Activated naive CD4-positive, alpha-beta T cell (primary cell): ENCODE results near the gene APBB3.
A peak's percentile ranks its signal among the peaks of the same experiment; 100 is the strongest.

Experiments used
- DNase-seq, 4 experiments: peaks; one replicate each; lab custom pipeline; 2025; lab: John Stamatoyannopoulos, UW

APBB3 gene

DNA sequence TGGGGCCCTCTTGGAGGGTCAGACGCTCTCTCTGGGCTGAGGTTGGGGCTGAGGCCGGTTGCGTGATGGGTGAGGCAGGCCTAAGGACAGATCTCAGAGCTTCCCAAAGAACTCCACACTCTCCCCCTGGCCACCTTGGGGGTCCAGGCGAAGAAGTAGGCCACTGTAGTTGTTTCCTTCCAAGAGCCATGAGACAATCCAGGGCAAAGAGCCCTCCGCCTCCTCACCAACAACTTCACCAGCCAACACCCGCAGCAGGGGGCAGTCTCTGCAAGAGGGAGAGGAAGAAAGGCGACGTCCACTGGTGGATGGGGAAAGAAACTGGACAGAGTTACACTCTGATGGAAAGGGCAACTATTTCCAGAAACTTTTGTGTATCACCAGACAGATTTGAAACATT is 10.9 kb upstream of the APBB3 start:
- DNase-seq = no peak

DNA sequence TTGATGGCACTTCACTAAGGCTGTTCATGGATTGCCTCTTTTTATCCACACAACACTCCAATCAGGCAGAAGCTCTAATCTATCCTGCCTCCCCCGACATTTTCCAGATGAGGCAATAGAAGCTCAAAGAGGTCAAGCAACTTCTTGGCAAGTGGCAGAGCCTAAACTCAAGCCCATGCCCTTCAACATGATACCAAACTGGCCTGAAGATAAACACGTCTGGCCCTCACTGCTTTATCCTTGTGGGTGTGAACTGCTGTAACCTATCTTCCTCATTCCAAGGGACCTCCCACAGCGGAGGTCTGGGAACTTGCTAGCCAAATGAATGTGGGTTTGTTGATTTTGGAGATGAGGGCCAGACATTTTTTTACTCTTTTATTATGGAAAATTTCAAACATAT is 9.8 kb upstream of the APBB3 start:
- no peak for DNase-seq

DNA sequence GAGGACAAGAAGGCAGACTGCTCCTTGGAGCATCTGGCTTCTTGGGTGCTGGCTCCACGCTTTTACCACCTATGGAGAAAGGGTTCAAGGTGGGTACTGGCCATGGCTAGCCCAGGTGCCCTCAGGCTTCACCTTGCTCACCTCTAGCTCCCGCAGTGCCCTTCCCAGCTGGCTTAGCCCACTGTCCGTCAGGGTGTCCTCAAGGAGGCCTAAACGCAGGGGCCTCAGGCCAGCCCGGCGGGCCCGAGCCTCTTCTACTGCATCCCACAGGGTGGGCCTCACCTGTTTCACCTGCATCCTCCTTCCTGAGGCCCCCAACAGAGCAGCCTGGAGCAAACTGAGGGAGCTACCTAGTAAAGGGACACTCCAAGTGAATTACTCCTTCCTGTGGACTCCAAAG is 9.3 kb upstream of the APBB3 start:
- DNase-seq = no peak

GRCh38 chr5:140571105-140571504 is 6.7 kb upstream of the APBB3 start:
- DNase-seq = no peak

GRCh38 chr5:140570488-140570887 is 6.1 kb upstream of the APBB3 start:
- DNase-seq = no peak

GRCh38 chr5:140570058-140570457 is 5.7 kb upstream of the APBB3 start:
- no peak for DNase-seq

- DNase-seq = no peak
These were observed 4.8 kb upstream of the APBB3 start for GRCh38 chr5:140569197-140569596.

DNA sequence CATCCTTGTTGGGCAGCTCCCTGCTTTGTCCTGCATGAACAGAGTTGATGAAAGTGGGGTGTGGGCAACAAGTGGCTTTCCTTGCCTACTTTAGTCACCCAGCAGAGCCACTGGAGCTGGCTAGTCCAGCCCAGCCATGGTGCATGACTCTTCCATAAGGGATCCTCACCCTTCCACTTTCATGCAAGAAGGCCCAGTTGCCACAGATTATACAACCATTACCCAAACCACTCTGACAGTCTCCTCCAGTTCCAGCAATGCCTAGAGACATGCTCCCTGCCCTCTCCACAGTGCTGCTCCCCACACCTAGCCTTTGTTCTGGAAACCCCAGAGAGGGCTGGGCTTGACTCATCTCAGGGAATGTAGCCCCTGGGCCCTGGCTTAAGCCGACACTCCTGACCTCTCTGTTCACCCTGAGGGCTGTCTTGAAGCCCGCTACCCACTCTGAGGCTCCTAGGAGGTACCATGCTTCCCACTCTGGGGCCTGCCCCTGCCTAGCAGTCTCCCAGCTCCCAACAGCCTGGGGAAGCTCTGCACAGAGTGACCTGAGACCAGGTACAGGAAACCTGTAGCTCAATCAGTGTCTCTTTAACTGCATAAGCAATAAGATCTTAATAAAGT is 4.2 kb upstream of the APBB3 start:
- no peak for DNase-seq

- DNase-seq = no peak
These were observed 3.5 kb upstream of the APBB3 start for GRCh38 chr5:140567871-140568270.

DNA sequence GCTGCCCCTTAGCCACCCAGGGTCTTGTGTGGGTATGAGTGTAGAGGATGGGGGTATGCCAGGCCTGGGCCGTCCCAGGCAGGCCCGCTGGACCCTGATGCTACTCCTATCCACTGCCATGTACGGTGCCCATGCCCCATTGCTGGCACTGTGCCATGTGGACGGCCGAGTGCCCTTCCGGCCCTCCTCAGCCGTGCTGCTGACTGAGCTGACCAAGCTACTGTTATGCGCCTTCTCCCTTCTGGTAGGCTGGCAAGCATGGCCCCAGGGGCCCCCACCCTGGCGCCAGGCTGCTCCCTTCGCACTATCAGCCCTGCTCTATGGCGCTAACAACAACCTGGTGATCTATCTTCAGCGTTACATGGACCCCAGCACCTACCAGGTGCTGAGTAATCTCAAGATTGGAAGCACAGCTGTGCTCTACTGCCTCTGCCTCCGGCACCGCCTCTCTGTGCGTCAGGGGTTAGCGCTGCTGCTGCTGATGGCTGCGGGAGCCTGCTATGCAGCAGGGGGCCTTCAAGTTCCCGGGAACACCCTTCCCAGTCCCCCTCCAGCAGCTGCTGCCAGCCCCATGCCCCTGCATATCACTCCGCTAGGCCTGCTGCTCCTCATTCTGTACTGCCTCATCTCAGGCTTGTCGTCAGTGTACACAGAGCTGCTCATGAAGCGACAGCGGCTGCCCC is 2.9 kb upstream of the APBB3 start:
- no peak for DNase-seq

GRCh38 chr5:140566665-140567064 is 2.3 kb upstream of the APBB3 start:
- no peak for DNase-seq

GRCh38 chr5:140565780-140566095 is 1.3 kb upstream of the APBB3 start:
- DNase-seq = no peak

DNA sequence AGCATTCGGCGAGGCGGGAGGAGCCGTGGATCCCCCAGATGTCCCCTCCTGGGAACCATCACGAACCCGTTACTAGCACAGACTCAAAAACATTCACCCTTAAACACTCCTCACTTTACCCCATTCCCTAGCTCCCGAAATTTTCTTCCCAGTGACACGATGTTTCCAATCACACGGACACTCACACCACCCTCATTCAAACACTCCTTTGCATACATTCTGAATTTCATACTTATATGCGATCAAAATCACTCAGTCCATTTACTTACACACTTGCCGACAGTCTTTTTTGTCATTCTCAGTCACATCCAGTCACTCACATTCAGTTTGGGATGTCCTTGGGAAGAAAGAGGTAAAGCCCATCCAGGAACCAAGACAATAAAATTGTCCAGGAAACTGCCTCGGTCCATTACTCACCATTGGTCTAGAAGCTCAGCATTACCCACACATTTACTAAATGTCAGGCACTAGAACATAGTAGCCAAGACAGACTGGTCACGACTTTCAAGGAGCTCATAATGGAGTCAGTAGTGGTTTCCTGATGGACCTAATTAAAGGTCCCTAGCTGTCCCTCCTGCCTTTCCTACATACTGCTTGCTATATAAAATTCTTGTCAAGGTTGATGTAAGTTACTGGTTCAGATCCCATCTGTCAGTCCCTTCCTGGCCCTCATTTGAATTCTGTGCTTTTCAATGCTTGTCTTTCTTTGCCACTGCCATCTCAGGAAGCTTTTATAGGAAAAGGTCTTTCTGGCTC is 804 bp upstream of the APBB3 start:
- no peak for DNase-seq

DNA sequence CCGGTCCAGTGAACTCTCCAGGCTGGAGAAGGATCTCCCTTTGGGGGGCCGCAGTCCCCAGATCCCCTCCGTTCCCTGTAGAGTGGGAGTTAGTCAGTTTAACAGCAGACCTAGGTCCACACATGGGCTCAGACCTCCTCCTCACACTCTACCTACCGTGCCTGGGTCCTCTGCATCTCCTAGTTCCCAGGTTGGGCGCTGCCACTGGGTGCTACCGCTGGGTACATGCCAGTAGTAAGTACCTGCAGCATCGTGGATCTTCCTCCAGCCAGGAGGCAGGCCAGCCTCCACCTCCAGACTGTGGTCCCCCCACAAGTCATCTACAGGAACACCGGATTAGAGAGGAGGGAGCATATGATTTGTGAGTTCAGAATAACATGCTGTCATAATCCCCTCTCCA is 802 bp downstream of the APBB3 start:
- DNase-seq = no peak

GRCh38 chr5:140561753-140562523 is 2.5 kb downstream of the APBB3 start:
- no peak for DNase-seq

DNA sequence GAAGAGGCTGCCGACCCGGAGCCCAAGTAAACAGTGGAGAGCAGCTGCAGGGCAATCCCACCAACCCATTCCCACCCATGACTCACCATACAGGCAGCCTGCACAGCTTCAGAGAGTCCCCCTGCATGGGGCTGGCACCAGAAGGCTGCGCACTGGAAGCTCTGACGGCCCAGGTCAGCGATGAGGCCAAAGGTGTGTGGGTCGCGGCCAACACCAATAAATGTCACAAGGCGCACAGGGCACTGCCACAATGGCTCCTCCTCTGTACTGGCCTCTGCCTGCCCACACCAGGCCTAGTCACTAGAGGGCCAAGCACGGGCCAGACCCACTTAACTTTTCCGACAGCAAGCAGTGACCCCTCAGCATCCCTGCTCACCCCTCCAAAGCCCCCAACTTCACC is 4.2 kb downstream of the APBB3 start:
- DNase-seq = no peak

- DNase-seq = no peak
These were observed 5.9 kb downstream of the APBB3 start for GRCh38 chr5:140558542-140558941.

DNA sequence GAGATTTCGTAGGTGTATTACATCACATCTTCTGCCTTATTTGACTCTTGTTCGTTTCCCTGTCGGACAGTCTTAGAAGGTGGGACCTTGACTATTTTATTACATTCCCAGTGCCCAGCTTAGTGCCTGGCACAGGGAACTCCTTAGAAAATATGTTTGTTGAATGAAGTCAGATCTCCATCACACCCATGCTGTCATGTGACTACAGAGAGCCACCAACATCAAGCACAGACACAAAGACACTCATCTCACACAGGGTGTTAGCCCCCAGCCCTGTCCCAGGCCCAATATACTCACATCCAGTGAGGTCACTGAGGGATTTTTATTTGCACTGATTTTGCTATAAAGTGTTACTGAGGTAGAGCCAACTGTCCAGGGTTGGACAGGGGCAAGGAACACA is 6.4 kb downstream of the APBB3 start:
- no peak for DNase-seq

DNA sequence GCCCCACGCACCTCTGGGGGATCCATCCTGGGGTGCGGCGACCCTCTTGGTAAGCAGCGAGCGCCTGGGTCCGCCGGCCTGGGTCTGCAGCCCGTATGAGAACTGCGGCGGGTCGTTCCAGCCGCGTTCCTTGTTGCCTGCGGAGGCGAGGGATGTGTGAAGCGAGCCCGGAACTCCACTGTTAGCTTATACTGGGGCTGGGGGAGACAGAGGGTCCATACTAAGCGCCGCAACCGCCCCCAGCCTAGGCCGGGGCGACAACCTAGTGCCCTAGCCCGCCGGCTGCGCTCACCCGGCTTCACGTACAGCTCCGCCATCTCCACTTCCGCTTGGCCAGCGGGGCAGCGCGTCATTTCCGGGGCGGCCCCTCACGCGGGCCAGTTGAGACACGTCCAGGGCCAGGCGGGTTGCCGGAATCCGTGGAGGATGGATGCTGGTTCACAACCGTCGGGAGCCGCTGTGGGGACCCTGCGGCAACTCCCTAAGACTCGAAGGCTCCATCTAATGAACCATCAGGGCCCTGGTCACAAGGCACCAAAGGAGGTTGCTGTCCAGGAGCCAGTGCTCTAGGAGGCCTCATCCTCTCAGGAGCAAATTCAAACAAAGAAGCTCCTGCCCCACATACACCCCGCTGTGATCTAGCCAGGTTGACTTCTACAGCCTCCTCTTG is 7.1 kb downstream of the APBB3 start, which contains the start of gene SRA1:
Gene SRA1 (minus strand): TSS at position 338 of the 670 bp plus-strand sequence. CDS start 21 bp downstream, at position 317.
- peak; percentile 42 to 70 (median 56) for DNase-seq

DNA sequence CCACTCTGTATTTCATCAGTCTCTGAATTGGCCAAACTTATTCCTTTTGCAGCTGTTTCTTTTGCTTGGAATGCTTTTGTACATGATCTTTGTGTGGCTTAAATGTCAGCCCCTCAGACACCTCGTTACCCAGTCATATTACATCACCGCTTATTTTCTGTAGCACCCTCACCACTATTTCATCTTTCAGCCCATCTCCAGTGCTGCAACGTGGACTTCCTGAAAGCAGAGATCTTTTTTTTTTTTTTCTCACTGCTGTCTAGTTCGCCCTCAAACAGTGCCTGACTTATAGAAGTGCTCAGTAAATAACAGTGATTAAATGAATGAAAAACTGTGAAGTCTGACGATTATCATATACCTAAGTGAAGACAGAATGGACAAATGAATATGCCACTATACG is 8.0 kb downstream of the APBB3 start:
- no peak for DNase-seq

GRCh38 chr5:140555747-140556312 is 8.6 kb downstream of the APBB3 start:
- DNase-seq = no peak

- no peak for DNase-seq
These were observed 9.9 kb downstream of the APBB3 start for GRCh38 chr5:140554454-140554853.
